HCT116 (cell line): ENCODE measurements around the gene INTU. TPM values are rescaled to one million over a fixed set of nuclear protein-coding genes. Genes with fewer than 3 reads are reported as not detected.

ENCODE experiments used
- ATAC-seq: fragments of 200-7000 bp; cut with Tn5 transposase; 2 replicates; pipeline ENCODE4 v1.9.1; 2020; ENCODE audit warnings: mild to moderate bottlenecking, moderate library complexity
- BruUV-seq: library from RNA; stranded (reverse); fragments of 400-500 nt; replicated peaks from 2 replicates; lab custom pipeline; 2021; lab: Mats Ljungman, UMichigan
- CTCF ChIA-PET: fragments of 300-600 bp; sonication (Branson Sonifier 250); formaldehyde crosslinking; loops from one replicate; lab custom pipeline; 2021; ENCODE audit warnings: antibody characterized with exemption; lab: Charles Lee
- POLR2A ChIA-PET: fragments of 300-600, 350-600 bp; sonication (Branson Sonifier 250); formaldehyde crosslinking; loops from one replicate; lab custom pipeline; 2021; ENCODE audit warnings: antibody characterized with exemption; lab: Charles Lee
- RAD21 ChIA-PET, 2 experiments: fragments of 300-600 bp; sonication (Branson Sonifier 250); formaldehyde crosslinking; loops; one replicate each; lab custom pipeline; 2023; ENCODE audit warnings: low total read pairs in 2 of 2; ENCODE audit not compliant: uncharacterized antibody in 2 of 2, unreplicated experiment in 2 of 2, low non-redundant PET in 1 of 2; lab: Charles Lee
- DNase-seq: peaks from one replicate; pipeline ENCODE4 v3.0.0-alpha.2; 2010; ENCODE audit warnings: low read depth, low spot score
- H2AFZ ChIP-seq: fragments of 200-600 bp; shearing (Covaris generic), sonication (generic); 2 replicates; pipeline ENCODE4 v1.6.1; 2017; ENCODE audit warnings: low read depth, mixed run types, mixed read lengths, antibody characterized with exemption, low read length; ENCODE audit not compliant: poor library complexity, severe bottlenecking
- H3K27ac ChIP-seq: 2 replicates; pipeline ENCODE4 v1.5.1; 2012; ENCODE audit warnings: low read depth, low read length
- H3K27me3 ChIP-seq: fragments of 200-600 bp; sonication (generic); 2 replicates; pipeline ENCODE4 v1.6.1; 2016; ENCODE audit warnings: mixed run types, low read length, mixed read lengths; ENCODE audit not compliant: insufficient read depth
- H3K36me3 ChIP-seq, 2 experiments: fragments of 200-500 bp in 1 of 2; fragments of 200-600 bp in 1 of 2; sonication (Bioruptor generic) in 1 of 2; sonication (generic) in 1 of 2; 2 replicates each; pipeline versions ENCODE4 v1.5.1 to v1.6.1; 2014 to 2016; ENCODE audit warnings: low read length in 2 of 2, inconsistent platforms in 1 of 2, mixed read lengths in 1 of 2, mixed run types in 1 of 2; ENCODE audit not compliant: insufficient read depth in 2 of 2, control insufficient read depth in 1 of 2
- H3K4me1 ChIP-seq, 2 experiments: fragments of 200-600 bp in 1 of 2; sonication (generic) in 1 of 2; 2 replicates each; pipeline versions ENCODE4 v1.5.1 to v1.6.1; 2012 to 2017; ENCODE audit warnings: low read length in 2 of 2, inconsistent platforms in 1 of 2, mild to moderate bottlenecking in 1 of 2, mixed read lengths in 1 of 2, mixed run types in 1 of 2, moderate library complexity in 1 of 2; ENCODE audit not compliant: insufficient read depth in 2 of 2, control insufficient read depth in 1 of 2
- H3K4me2 ChIP-seq: fragments of 200-600 bp; sonication (generic); 2 replicates; pipeline ENCODE4 v1.6.1; 2017; ENCODE audit warnings: mixed run types, low read length, mixed read lengths
- H3K4me3 ChIP-seq, 2 experiments: fragments of 200-600 bp in 1 of 2; sonication (generic) in 1 of 2; replicated peaks in 1 of 2; 2 replicates each; pipeline ENCODE4 v1.5.1; 2011 to 2016; ENCODE audit warnings: low read length in 2 of 2, control low read depth in 1 of 2, low read depth in 1 of 2, mild to moderate bottlenecking in 1 of 2, mixed read lengths in 1 of 2, mixed run types in 1 of 2
- H3K79me2 ChIP-seq: fragments of 200-600 bp; sonication (generic); 2 replicates; pipeline ENCODE4 v1.6.1; 2017; ENCODE audit warnings: mild to moderate bottlenecking, mixed run types, low read length, moderate library complexity, mixed read lengths; ENCODE audit not compliant: insufficient read depth
- H3K9ac ChIP-seq: fragments of 200-600 bp; sonication (generic); 2 replicates; pipeline ENCODE4 v1.6.1; 2016; ENCODE audit warnings: low read length, mixed read lengths
- H3K9me2 ChIP-seq: fragments of 200-600 bp; sonication (generic), shearing (Covaris generic); 2 replicates; pipeline ENCODE4 v1.6.1; 2017; ENCODE audit warnings: mixed run types, mild to moderate bottlenecking, moderate library complexity; ENCODE audit not compliant: insufficient read depth
- H3K9me3 ChIP-seq, 2 experiments: fragments of 200-500 bp in 1 of 2; fragments of 200-600 bp in 1 of 2; sonication (Bioruptor generic) in 1 of 2; sonication (generic) in 1 of 2; 2 replicates each; pipeline ENCODE4 v1.6.1; 2014 to 2017; ENCODE audit warnings: low read length in 2 of 2, mixed read lengths in 2 of 2, inconsistent platforms in 1 of 2, low read depth in 1 of 2, mild to moderate bottlenecking in 1 of 2, mixed run types in 1 of 2, moderate library complexity in 1 of 2; ENCODE audit not compliant: control insufficient read depth in 1 of 2, insufficient read depth in 1 of 2
- H4K20me1 ChIP-seq: fragments of 200-600 bp; sonication (generic), shearing (Covaris generic); 2 replicates; pipeline ENCODE4 v1.6.1; 2017; ENCODE audit warnings: mixed run types, mild to moderate bottlenecking, moderate library complexity; ENCODE audit not compliant: insufficient read depth
- CBX3 ChIP-seq: IDR thresholded peaks from 2 replicates; pipeline ENCODE4 v1.6.1; 2012; ENCODE audit warnings: low read depth
- EGR1 ChIP-seq: IDR thresholded peaks from 2 replicates; pipeline ENCODE4 v1.6.1; 2012; ENCODE audit warnings: low read depth
- ELF1 ChIP-seq: IDR thresholded peaks from 2 replicates; pipeline ENCODE4 v1.6.1; 2012; ENCODE audit warnings: low read depth, borderline replicate concordance
- EZH2 ChIP-seq: fragments of 200-600 bp; sonication (generic); IDR thresholded peaks from 2 replicates; pipeline ENCODE4 v1.6.1; 2017; ENCODE audit warnings: antibody characterized with exemption, mixed run types
- EZH2phosphoT487 ChIP-seq: fragments of 200-600 bp; IDR thresholded peaks from 2 replicates; pipeline ENCODE4 v1.6.1; 2018; ENCODE audit warnings: antibody characterized with exemption, borderline replicate concordance
- FOSL1 ChIP-seq: IDR thresholded peaks from 2 replicates; pipeline ENCODE4 v1.6.1; 2012; ENCODE audit warnings: low read depth
- JUND ChIP-seq: IDR thresholded peaks from 2 replicates; pipeline ENCODE4 v1.6.1; 2012
- MAX ChIP-seq: IDR thresholded peaks from 2 replicates; pipeline ENCODE4 v1.6.1; 2012
- POLR2AphosphoS5 ChIP-seq: IDR thresholded peaks from 2 replicates; pipeline ENCODE4 v1.6.1; 2011; ENCODE audit warnings: mild to moderate bottlenecking, low read depth, low read length, moderate library complexity
- RAD21 ChIP-seq: IDR thresholded peaks from 2 replicates; pipeline ENCODE4 v1.6.1; 2012; ENCODE audit warnings: low read depth, mild to moderate bottlenecking
- SP1 ChIP-seq: IDR thresholded peaks from 2 replicates; pipeline ENCODE4 v1.6.1; 2012; ENCODE audit warnings: low read depth
- SRF ChIP-seq: IDR thresholded peaks from 2 replicates; pipeline ENCODE4 v1.6.1; 2012; ENCODE audit warnings: low read depth
- TCF7L2 ChIP-seq: IDR thresholded peaks from 2 replicates; pipeline ENCODE4 v1.7.0; 2011; ENCODE audit warnings: borderline replicate concordance, inconsistent platforms; ENCODE audit not compliant: insufficient read depth, insufficient read length; ENCODE audit errors: extremely low read depth
- YY1 ChIP-seq: IDR thresholded peaks from 2 replicates; pipeline ENCODE4 v1.6.1; 2011; ENCODE audit warnings: low read length, low read depth, moderate library complexity, mild to moderate bottlenecking; ENCODE audit not compliant: insufficient replicate concordance; ENCODE audit errors: extremely low read depth
- ZNF274 ChIP-seq: fragments of 200-500 bp; sonication (Bioruptor generic); IDR thresholded peaks from 2 replicates; pipeline ENCODE4 v1.6.1; 2014; ENCODE audit warnings: mild to moderate bottlenecking, low read depth, low read length, inconsistent platforms
- intact Hi-C: fragments of 100-400 bp; cut with micrococcal nuclease; formaldehyde crosslinking; loops from 2 replicates; pipeline ENCODE4 v1.10.0; 2022
- total RNA-seq: library from RNA; stranded (reverse); gene quantifications from one replicate; pipeline ENCODE4 v1.2.1, GENCODE V29; 2021; ENCODE audit not compliant: unreplicated experiment
- TF ChIP-seq, protein P1 (sequence below): IDR thresholded peaks from 2 replicates; pipeline ENCODE4 v1.6.1; 2012
- TF ChIP-seq, protein P2 (sequence below), 3 experiments: fragments of 200-600 bp in 1 of 3; sonication (generic) in 1 of 3; IDR thresholded peaks in 2 of 3; conservative IDR thresholded peaks in 1 of 3; 2 replicates each; pipeline ENCODE4 v1.5.1; 2012 to 2017; ENCODE audit warnings: low read depth in 2 of 3, low read length in 2 of 3, antibody characterized with exemption in 1 of 3, borderline replicate concordance in 1 of 3, control low read depth in 1 of 3, mild to moderate bottlenecking in 1 of 3, mixed read lengths in 1 of 3, mixed run types in 1 of 3, moderate library complexity in 1 of 3; ENCODE audit not compliant: insufficient read depth in 1 of 3
- TF ChIP-seq, protein P3 (sequence below): IDR thresholded peaks from 2 replicates; pipeline ENCODE4 v1.6.1; 2011; ENCODE audit warnings: mild to moderate bottlenecking, low read length, moderate library complexity; ENCODE audit not compliant: insufficient replicate concordance; ENCODE audit errors: extremely low read depth

Gene INTU
- total RNA-seq, 1 experiment from 2014 or later: 12.0 TPM

- no peak for DNase-seq
- no peak overlapping the region for H2AFZ ChIP-seq
- ChIA-PET POLR2A (no interaction called here), RAD21 (no interaction called here), CTCF (no interaction called here)
- H3K4me2 ChIP-seq: no peak overlapping the region
- no peak overlapping the region for H3K27ac ChIP-seq
- no peak overlapping the region for H3K4me3 ChIP-seq
- H3K79me2 ChIP-seq: no peaks in the 10 kb centered on the region
- no peaks in the 10 kb centered on the region for H3K36me3 ChIP-seq
- no peak for ATAC-seq
- no peaks in the 10 kb centered on the region for H3K9me2 ChIP-seq
- no TSS peak for BruUV-seq
- no peaks in the 10 kb centered on the region for H3K9me3 ChIP-seq
- no peaks in the 10 kb centered on the region for H4K20me1 ChIP-seq
- H3K9ac ChIP-seq: no peak overlapping the region
- intact Hi-C loops: no loop called here
- TF ChIP-seq, protein P1, sequence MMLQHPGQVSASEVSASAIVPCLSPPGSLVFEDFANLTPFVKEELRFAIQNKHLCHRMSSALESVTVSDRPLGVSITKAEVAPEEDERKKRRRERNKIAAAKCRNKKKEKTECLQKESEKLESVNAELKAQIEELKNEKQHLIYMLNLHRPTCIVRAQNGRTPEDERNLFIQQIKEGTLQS: no peak
- no peak for TF ChIP-seq RAD21
- no peak for TF ChIP-seq ZNF274
- no peak for TF ChIP-seq POLR2AphosphoS5
- TF ChIP-seq EZH2phosphoT487: no peak
- no peak for TF ChIP-seq FOSL1
- no peak for TF ChIP-seq CBX3
- no peak for TF ChIP-seq JUND
- TF ChIP-seq, protein P2, sequence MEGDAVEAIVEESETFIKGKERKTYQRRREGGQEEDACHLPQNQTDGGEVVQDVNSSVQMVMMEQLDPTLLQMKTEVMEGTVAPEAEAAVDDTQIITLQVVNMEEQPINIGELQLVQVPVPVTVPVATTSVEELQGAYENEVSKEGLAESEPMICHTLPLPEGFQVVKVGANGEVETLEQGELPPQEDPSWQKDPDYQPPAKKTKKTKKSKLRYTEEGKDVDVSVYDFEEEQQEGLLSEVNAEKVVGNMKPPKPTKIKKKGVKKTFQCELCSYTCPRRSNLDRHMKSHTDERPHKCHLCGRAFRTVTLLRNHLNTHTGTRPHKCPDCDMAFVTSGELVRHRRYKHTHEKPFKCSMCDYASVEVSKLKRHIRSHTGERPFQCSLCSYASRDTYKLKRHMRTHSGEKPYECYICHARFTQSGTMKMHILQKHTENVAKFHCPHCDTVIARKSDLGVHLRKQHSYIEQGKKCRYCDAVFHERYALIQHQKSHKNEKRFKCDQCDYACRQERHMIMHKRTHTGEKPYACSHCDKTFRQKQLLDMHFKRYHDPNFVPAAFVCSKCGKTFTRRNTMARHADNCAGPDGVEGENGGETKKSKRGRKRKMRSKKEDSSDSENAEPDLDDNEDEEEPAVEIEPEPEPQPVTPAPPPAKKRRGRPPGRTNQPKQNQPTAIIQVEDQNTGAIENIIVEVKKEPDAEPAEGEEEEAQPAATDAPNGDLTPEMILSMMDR (IDR thresholded peaks at IDR 0.05 in 2 of 3, conservative IDR thresholded peaks at IDR 0.05 in 1 of 3; ENCODE audit: borderline replicate concordance in 1 of 3, insufficient read depth in 1 of 3, low read depth in 2 of 3, low read length in 2 of 3): no peak
- no peaks in the 10 kb centered on the region for H3K27me3 ChIP-seq
- H3K4me1 ChIP-seq: no peaks in the 10 kb centered on the region
These were observed 104.5 kb downstream of the INTU start for GRCh38 chr4:127737295-127737694.

DNA sequence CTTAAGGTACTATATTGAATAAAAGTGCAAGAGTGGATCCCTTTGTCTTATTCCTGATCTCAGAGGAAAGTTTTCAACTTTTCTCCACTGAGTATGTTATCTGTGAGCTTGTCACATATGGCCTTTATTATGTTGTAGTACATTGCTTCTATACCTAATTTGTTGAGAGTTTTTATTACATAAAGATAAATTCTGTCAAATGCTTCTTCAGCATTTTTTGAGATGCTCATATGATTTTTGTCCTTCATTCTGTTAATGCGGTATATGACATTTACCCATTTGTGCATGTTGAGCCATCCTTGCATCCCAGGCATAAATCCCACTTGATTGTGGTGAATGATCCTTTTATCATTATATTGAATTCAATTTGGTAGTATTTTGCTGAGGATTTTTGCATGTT, 108.5 kb downstream of the INTU start:
- H3K9me2 ChIP-seq: no peaks in the 10 kb centered on the region
- H3K27me3 ChIP-seq: no peaks in the 10 kb centered on the region
- H3K4me1 ChIP-seq: no peaks in the 10 kb centered on the region
- no peaks in the 10 kb centered on the region for H3K9me3 ChIP-seq
- intact Hi-C loops: no loop called here
- no peak overlapping the region for H3K4me3 ChIP-seq
- ATAC-seq: no peak
- ChIA-PET POLR2A (no interaction called here), RAD21 (no interaction called here), CTCF (no interaction called here)
- DNase-seq: no peak
- no peaks in the 10 kb centered on the region for H3K79me2 ChIP-seq
- H3K9ac ChIP-seq: no peak overlapping the region
- no TSS peak for BruUV-seq
- H2AFZ ChIP-seq: no peak overlapping the region
- H4K20me1 ChIP-seq: no peaks in the 10 kb centered on the region
- H3K36me3 ChIP-seq: no peaks in the 10 kb centered on the region
- no peak overlapping the region for H3K4me2 ChIP-seq
- no peak overlapping the region for H3K27ac ChIP-seq
- TF ChIP-seq FOSL1 (no peak), EZH2 (no peak), JUND (no peak), ELF1 (no peak), ZNF274 (no peak), TCF7L2 (no peak), YY1 (no peak), EGR1 (no peak), EZH2phosphoT487 (no peak), MAX (no peak), SRF (no peak), SP1 (no peak)
- TF ChIP-seq, protein P3, sequence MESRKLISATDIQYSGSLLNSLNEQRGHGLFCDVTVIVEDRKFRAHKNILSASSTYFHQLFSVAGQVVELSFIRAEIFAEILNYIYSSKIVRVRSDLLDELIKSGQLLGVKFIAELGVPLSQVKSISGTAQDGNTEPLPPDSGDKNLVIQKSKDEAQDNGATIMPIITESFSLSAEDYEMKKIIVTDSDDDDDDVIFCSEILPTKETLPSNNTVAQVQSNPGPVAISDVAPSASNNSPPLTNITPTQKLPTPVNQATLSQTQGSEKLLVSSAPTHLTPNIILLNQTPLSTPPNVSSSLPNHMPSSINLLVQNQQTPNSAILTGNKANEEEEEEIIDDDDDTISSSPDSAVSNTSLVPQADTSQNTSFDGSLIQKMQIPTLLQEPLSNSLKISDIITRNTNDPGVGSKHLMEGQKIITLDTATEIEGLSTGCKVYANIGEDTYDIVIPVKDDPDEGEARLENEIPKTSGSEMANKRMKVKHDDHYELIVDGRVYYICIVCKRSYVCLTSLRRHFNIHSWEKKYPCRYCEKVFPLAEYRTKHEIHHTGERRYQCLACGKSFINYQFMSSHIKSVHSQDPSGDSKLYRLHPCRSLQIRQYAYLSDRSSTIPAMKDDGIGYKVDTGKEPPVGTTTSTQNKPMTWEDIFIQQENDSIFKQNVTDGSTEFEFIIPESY: no peak
